Endothelial cell (in vitro differentiated cells): Measurements from ENCODE around the gene CHRNA4. TPM values are rescaled to one million over a fixed set of nuclear protein-coding genes. Genes with fewer than 3 reads are reported as not detected.
"Not testable (repeated sequence)": the region's sequence is repeated elsewhere in the genome, so short reads cannot be mapped to it uniquely, and the experiment has no call there.

Experiments
- DNase-seq: peaks from one replicate; pipeline ENCODE4 v3.0.0; 2021; ENCODE audit warnings: low spot score
- H3K27ac Mint-ChIP-seq: one replicate; pipeline ENCODE4 v1.8.0; 2021; ENCODE audit warnings: mixed read lengths, inconsistent platforms; ENCODE audit not compliant: unreplicated experiment
- H3K27me3 Mint-ChIP-seq: one replicate; pipeline ENCODE4 v1.8.0; 2021; ENCODE audit warnings: mild to moderate bottlenecking, moderate library complexity, mixed read lengths, inconsistent platforms; ENCODE audit not compliant: unreplicated experiment
- H3K36me3 Mint-ChIP-seq: one replicate; pipeline ENCODE4 v1.8.0; 2021; ENCODE audit warnings: mild to moderate bottlenecking, low read depth, mixed read lengths, inconsistent platforms; ENCODE audit not compliant: unreplicated experiment
- H3K4me1 Mint-ChIP-seq: one replicate; pipeline ENCODE4 v1.8.0; 2021; ENCODE audit warnings: mild to moderate bottlenecking, mixed read lengths, inconsistent platforms; ENCODE audit not compliant: unreplicated experiment
- H3K4me3 Mint-ChIP-seq: one replicate; pipeline ENCODE4 v1.8.0; 2021; ENCODE audit warnings: mild to moderate bottlenecking, mixed read lengths, inconsistent platforms; ENCODE audit not compliant: unreplicated experiment
- H3K9me3 Mint-ChIP-seq: one replicate; pipeline ENCODE4 v1.8.0; 2021; ENCODE audit warnings: mixed read lengths, inconsistent platforms; ENCODE audit not compliant: unreplicated experiment
- total RNA-seq: library from RNA; stranded (reverse); fragmentation: NEBNext Ultra II Directional; extraction: Animal tissue kit (Norgen Biotek cat#: 25700); gene quantifications from one replicate; pipeline ENCODE4 v1.2.1, GENCODE V29; 2021; ENCODE audit not compliant: unreplicated experiment
- TF ChIP-seq, protein P1 (sequence below): fragments of 200-600 bp; sonication (generic); IDR thresholded peaks from one replicate; pipeline ENCODE4 v1.5.0; 2021; ENCODE audit warnings: antibody characterized with exemption; ENCODE audit not compliant: unreplicated experiment

CHRNA4 gene
- total RNA-seq, 1 donor from 2014 or later = 2.6 TPM

DNA sequence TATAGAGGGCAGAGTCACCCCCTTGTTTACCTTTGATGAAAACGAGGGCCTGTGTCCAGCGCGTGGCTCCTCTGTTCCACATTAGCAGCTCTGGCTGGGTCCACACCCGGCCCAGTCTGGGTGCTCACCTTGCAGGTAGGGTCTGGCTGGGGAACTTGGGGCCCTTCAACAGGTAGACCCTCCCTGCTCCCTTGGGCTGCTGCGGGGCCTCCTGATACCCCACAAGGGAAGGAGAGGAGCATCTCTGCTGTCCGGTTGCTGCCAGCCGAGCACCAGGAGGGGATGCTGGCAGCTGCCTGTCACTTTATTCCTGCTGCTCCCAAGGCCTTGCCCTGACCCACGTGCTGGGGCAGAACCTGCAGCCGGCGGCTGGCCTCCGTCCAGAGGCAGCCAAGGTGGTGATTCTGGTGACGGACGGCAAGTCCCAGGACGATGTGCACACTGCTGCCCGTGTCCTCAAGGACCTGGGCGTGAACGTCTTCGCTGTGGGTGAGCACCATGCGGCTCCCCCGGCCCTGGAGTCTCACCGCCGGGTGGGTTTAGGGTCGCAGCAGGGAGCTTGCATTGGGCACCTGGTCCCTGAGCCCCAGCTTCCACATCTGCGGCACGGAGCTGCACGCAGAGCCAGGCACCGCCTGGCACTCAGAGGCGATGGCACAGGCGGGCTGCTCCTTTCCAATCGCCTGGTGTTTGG, 52.8 kb downstream of the CHRNA4 start:
- TF ChIP-seq, protein P1, sequence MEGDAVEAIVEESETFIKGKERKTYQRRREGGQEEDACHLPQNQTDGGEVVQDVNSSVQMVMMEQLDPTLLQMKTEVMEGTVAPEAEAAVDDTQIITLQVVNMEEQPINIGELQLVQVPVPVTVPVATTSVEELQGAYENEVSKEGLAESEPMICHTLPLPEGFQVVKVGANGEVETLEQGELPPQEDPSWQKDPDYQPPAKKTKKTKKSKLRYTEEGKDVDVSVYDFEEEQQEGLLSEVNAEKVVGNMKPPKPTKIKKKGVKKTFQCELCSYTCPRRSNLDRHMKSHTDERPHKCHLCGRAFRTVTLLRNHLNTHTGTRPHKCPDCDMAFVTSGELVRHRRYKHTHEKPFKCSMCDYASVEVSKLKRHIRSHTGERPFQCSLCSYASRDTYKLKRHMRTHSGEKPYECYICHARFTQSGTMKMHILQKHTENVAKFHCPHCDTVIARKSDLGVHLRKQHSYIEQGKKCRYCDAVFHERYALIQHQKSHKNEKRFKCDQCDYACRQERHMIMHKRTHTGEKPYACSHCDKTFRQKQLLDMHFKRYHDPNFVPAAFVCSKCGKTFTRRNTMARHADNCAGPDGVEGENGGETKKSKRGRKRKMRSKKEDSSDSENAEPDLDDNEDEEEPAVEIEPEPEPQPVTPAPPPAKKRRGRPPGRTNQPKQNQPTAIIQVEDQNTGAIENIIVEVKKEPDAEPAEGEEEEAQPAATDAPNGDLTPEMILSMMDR = no peak
- Mint-ChIP-seq H3K27me3 (peaks cover 9% of the 10 kb centered on the region), H3K4me1 (no peaks in the 10 kb centered on the region), H3K27ac (no peak overlapping the region), H3K4me3 (no peak overlapping the region), H3K36me3 (no peaks in the 10 kb centered on the region), H3K9me3 (no peaks in the 10 kb centered on the region)
- no peak for DNase-seq

DNA sequence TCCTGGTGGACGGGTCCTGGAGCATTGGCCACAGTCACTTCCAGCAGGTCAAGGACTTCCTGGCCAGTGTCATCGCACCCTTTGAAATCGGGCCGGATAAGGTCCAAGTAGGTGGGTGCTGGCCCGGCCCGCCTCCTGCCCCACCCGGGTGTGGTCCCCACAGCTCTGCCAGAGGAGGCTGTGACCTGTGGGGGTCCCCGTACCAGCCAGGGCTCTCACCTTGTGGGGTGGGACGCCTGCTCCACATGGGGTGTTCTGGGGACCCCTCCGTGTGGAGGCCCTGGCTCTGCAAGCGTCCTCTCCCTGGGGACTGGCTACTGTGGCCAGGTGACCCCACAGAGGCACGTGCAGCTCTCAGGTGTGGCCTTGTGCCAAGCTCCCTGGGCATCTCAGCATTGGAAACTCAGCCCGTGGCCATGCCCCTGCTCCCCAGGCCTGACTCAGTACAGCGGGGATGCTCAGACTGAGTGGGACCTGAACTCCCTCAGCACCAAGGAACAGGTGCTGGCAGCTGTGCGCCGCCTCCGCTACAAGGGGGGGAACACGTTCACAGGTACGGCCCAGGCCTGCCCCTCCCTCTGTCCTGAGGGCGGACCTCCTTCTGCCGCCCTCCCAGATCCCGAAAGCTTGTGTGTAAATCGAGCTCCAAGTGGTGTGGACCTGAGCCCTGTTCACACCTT, 53.5 kb downstream of the CHRNA4 start:
- Mint-ChIP-seq H3K4me3 (no peak overlapping the region), H3K27me3 (peaks cover 9% of the 10 kb centered on the region), H3K36me3 (no peaks in the 10 kb centered on the region), H3K4me1 (no peaks in the 10 kb centered on the region), H3K9me3 (no peaks in the 10 kb centered on the region), H3K27ac (no peak overlapping the region)
- no peak for DNase-seq
- TF ChIP-seq, protein P1 = no peak

DNA sequence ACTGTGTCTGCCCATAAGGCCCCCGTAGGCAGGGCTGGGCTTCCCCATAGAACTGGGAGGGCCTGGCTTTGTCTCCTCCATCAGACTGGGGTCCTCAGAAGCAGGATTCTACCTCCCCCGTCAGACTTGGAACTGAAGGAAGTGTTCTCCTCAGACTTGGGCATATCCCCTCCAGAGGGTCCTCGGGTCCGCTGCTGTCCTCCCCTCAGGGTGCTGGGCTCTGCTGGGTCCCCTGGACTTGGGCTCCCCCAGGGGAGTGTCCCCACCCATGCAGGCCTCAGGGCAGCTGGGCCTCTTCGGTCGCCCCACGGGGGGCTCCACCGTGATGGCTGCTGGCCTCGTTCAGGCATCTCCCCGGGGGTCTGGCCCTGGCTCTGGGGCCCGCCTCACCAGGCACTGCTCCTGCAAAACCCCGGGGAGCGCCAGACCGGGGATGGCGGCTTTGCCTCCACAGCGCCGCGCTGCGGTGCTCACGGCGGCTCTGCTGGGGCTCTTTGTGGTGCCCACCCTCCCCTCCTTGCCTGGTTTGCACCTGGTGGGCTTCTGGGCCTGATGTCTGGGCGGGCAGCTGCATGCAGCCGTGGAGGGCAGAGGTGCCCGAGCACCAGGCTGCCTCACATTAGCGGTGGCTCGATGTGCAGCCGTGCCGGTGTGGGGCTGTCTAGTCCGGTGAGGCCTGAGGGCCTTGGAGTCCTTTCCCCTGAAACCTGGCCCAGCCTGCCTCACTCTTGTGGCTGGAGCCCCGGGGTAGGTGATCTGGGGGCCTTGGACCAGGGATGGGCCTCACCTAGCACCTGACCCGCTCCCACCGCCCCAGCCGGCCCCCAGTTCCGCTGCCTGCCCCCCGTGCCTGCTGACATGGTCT, 54.2 kb downstream of the CHRNA4 start:
- TF ChIP-seq, protein P1 = no peak
- Mint-ChIP-seq H3K27ac (no peak overlapping the region), H3K27me3 (peaks cover 9% of the 10 kb centered on the region)

DNA sequence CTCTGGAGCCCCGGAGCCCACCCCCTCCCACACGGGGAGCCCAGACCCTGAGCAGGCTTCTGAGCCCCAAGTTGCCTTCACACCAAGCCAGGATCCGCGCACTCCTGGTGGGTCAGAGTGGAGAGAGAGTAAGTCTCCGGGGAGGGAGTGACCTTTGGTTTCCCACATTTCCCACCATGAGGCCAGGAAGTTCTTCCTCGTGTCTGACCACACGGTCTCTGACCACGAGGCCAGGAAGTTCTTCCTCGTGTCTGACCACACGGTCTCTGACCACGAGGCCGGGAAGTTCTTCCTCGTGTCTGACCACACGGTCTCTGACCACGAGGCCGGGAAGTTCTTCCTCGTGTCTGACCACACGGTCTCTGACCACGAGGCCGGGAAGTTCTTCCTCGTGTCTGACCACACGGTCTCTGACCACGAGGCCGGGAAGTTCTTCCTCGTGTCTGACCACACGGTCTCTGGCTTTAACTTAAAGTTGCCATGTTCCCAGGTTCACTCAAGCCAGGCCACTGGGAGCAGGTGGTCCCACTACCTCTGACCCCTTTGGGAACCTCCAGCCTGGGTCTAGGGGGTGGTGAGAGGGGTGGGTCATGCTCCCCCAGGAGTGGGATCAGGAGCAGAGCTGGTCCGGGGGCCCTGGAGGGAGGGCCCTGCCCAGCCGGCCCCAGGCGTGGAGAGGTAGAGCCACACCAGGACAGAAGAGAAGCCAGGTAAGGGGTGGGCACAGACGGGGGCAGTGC, 55.0 kb downstream of the CHRNA4 start:
- not testable (repeated sequence) for DNase-seq, H3K27ac Mint-ChIP-seq, H3K9me3 Mint-ChIP-seq, H3K27me3 Mint-ChIP-seq, H3K4me1 Mint-ChIP-seq, H3K36me3 Mint-ChIP-seq, H3K4me3 Mint-ChIP-seq

More for the DNA sequence above, 54.2 kb downstream of the CHRNA4 start:
- no peak overlapping the region for H3K4me3 Mint-ChIP-seq
- no peak for DNase-seq
- H3K36me3 Mint-ChIP-seq = no peaks in the 10 kb centered on the region
- H3K9me3 Mint-ChIP-seq = no peaks in the 10 kb centered on the region
- H3K4me1 Mint-ChIP-seq = no peaks in the 10 kb centered on the region

DNA sequence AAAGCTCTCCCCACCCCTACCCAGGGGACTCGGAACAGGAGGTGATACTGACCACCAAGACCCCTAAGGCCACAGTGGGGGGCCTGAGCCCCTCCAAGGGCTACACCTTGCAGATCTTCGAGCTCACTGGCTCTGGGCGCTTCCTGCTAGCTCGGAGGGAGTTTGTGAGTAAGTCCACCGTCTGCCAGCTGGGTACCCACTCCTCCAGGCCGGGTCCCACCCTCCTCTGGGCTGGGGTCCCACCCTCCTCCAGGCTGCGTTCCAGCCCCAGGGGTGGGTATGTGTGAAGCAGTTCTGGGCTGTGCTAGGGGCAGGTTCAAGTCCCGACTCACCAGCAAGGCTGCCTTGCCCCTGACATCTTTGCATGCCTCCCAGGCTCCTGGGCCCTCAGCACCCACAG, 55.8 kb downstream of the CHRNA4 start:
- TF ChIP-seq, protein P1 = no peak
- H3K9me3 Mint-ChIP-seq = no peaks in the 10 kb centered on the region
- H3K27me3 Mint-ChIP-seq = peaks cover 9% of the 10 kb centered on the region
- no peaks in the 10 kb centered on the region for H3K4me1 Mint-ChIP-seq
- DNase-seq = no peak
- no peak overlapping the region for H3K27ac Mint-ChIP-seq
- H3K36me3 Mint-ChIP-seq = no peaks in the 10 kb centered on the region
- H3K4me3 Mint-ChIP-seq = no peak overlapping the region
